Natural killer cell (primary cell): ENCODE measurements around the gene LNX1. TPM values are rescaled to one million over a fixed set of nuclear protein-coding genes. Genes with fewer than 3 reads are reported as not detected.

Source experiments
- ATAC-seq, 3 donors: fragments of 150-1000 bp in 2 of 3; fragments of 200-7000 bp in 1 of 3; cut with Tn5 transposase; 1 replicate in 1 of 3; 2 replicates in 2 of 3; pipeline ENCODE4 v1.10.0; 2021; ENCODE audit warnings: mild to moderate bottlenecking in 2 of 3, moderate library complexity in 2 of 3
- DNase-seq, 2 donors: peaks; one replicate each; pipeline versions ENCODE4 v3.0.0 to v3.0.0-alpha.2; 2013 to 2021; ENCODE audit warnings: mixed read lengths in 1 of 2
- H3K27ac ChIP-seq: one replicate; pipeline ENCODE4 v1.5.1; 2013; ENCODE audit warnings: mild to moderate bottlenecking, low read length
- H3K27me3 ChIP-seq: one replicate; pipeline ENCODE4 v1.6.1; 2013; ENCODE audit warnings: low read length; ENCODE audit not compliant: control insufficient read depth, insufficient read depth
- H3K36me3 ChIP-seq: one replicate; pipeline ENCODE4 v1.6.1; 2013; ENCODE audit warnings: low read length; ENCODE audit not compliant: control insufficient read depth, insufficient read depth
- H3K4me1 ChIP-seq: one replicate; pipeline ENCODE4 v1.6.1; 2013; ENCODE audit warnings: low read length; ENCODE audit not compliant: control insufficient read depth, insufficient read depth
- H3K4me3 ChIP-seq: one replicate; pipeline ENCODE4 v1.5.1; 2013; ENCODE audit warnings: low read length
- H3K9me3 ChIP-seq: one replicate; pipeline ENCODE4 v1.6.1; 2013; ENCODE audit warnings: low read length; ENCODE audit not compliant: control insufficient read depth, insufficient read depth
- H3K27ac Mint-ChIP-seq, 2 donors: one replicate each; pipeline ENCODE4 v1.8.0; 2022; ENCODE audit warnings: mild to moderate bottlenecking in 2 of 2, mixed read lengths in 2 of 2, moderate library complexity in 1 of 2
- H3K27me3 Mint-ChIP-seq, 2 donors: one replicate each; pipeline ENCODE4 v1.8.0; 2022; ENCODE audit warnings: low read depth in 2 of 2, mixed read lengths in 2 of 2
- H3K36me3 Mint-ChIP-seq: one replicate; pipeline ENCODE4 v1.8.0; 2022; ENCODE audit warnings: mixed read lengths
- H3K4me1 Mint-ChIP-seq, 2 donors: one replicate each; pipeline ENCODE4 v1.8.0; 2022; ENCODE audit warnings: mixed read lengths in 2 of 2
- H3K4me3 Mint-ChIP-seq: one replicate; pipeline ENCODE4 v1.8.0; 2022; ENCODE audit warnings: mild to moderate bottlenecking, moderate library complexity, mixed read lengths
- H3K9me3 Mint-ChIP-seq, 2 donors: one replicate each; pipeline ENCODE4 v1.8.0; 2022; ENCODE audit warnings: mixed read lengths in 2 of 2
- CTCF ChIP-seq: fragments of 200-600 bp; IDR thresholded peaks from one replicate; pipeline ENCODE4 v1.8.0; 2022; ENCODE audit warnings: antibody characterized with exemption
- WGBS: methylation state at CpG from one replicate; pipeline ENCODE4 v1.1.7; 2013; ENCODE audit warnings: missing lambda C conversion rate; ENCODE audit not compliant: insufficient coverage; 5-methylcytosine and 5-hydroxymethylcytosine counted together
- intact Hi-C: fragments of 100-400 bp; cut with micrococcal nuclease; formaldehyde crosslinking; loops from one replicate; pipeline ENCODE4 v1.14.2; 2022
- total RNA-seq, 4 donors: library from RNA; stranded (reverse); fragments of 120-200 nt in 1 of 4; gene quantifications; one replicate each; pipeline versions ENCODE4 v1.2.3 to v1.2.4, GENCODE V29; 2013 to 2022

The LNX1 gene
- total RNA-seq, 3 donors from 2014 or later (not counting 1 experiment from before 2014, with no cell fraction given) = not detected

DNA sequence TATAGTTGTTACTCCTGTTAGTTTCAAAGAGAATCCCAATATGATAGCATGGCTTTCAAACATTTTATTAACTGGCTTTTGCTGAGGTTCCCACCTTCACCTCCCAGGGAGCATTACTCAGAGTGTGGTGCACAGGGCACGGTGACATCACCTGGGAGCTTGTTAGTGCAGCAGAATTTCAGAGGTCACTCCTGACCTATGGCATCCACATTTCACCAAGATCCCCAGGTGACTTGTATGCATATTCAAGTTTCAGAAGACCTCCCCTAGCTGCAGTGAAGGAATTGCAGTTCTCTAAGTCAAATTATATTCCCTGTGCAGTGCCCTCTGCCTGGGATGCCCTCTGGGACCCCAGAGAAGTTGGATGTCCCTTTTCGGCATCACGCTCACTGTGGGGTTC, 29.7 kb upstream of the LNX1 start:
- WGBS = 98% methylated on average over 3 of the region's 3 CpGs
- intact Hi-C loops = no loop called here
- H3K27ac Mint-ChIP-seq = no peak overlapping the region
- Histone ChIP-seq H3K4me3 (no peak overlapping the region), H3K9me3 (no peaks in the 10 kb centered on the region), H3K4me1 (no peaks in the 10 kb centered on the region), H3K27ac (no peak overlapping the region), H3K27me3 (no peaks in the 10 kb centered on the region), H3K36me3 (no peaks in the 10 kb centered on the region)
- H3K27me3 Mint-ChIP-seq = no peaks in the 10 kb centered on the region
- ATAC-seq (no peak), DNase-seq (no peak)
- no peak overlapping the region for H3K4me3 Mint-ChIP-seq
- peaks cover 0 to 5% of the 10 kb centered on the region in 2 donors for H3K9me3 Mint-ChIP-seq
- H3K36me3 Mint-ChIP-seq = no peaks in the 10 kb centered on the region
- no peaks in the 10 kb centered on the region for H3K4me1 Mint-ChIP-seq
- TF ChIP-seq CTCF = no peak

GRCh38 chr4:53619431-53619830, 28.1 kb upstream of the LNX1 start:
- Mint-ChIP-seq H3K4me1 (no peaks in the 10 kb centered on the region), H3K36me3 (no peaks in the 10 kb centered on the region), H3K9me3 (peaks cover 0 to 5% of the 10 kb centered on the region in 2 donors), H3K4me3 (no peak overlapping the region), H3K27me3 (no peaks in the 10 kb centered on the region), H3K27ac (no peak overlapping the region)
- TF ChIP-seq CTCF = no peak
- H3K4me3 ChIP-seq = no peak overlapping the region
- WGBS = 81% methylated on average over 3 of the region's 3 CpGs
- no peaks in the 10 kb centered on the region for H3K4me1 ChIP-seq
- no peaks in the 10 kb centered on the region for H3K36me3 ChIP-seq
- intact Hi-C loops = no loop called here
- no peak for DNase-seq
- no peaks in the 10 kb centered on the region for H3K27me3 ChIP-seq
- H3K27ac ChIP-seq = no peak overlapping the region
- H3K9me3 ChIP-seq = no peaks in the 10 kb centered on the region
- ATAC-seq = no peak

DNA sequence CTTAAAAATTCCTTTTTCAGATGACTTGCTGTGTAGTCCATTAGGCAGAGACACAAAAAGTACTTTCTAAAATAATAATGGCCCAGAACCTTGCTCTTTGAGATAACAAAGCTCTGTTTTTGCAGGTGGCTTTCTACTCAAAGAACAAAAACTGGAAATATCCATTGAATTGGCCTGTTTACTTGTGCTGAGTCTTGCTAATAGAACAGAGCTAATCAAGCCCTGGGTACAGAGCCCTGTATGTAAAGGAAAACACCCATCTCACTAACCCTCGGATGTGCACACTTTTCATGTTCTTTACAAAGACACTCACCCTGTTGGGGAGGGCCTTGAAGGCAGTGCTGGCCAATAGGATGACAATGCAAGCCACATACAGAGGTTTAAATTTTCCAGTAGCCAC, 27.0 kb upstream of the LNX1 start:
- Histone ChIP-seq H3K4me1 (no peaks in the 10 kb centered on the region), H3K9me3 (no peaks in the 10 kb centered on the region), H3K27me3 (no peaks in the 10 kb centered on the region), H3K27ac (no peak overlapping the region), H3K36me3 (no peaks in the 10 kb centered on the region), H3K4me3 (no peak overlapping the region)
- Mint-ChIP-seq H3K27ac (no peak overlapping the region), H3K27me3 (no peaks in the 10 kb centered on the region), H3K9me3 (peaks cover 0 to 2% of the 10 kb centered on the region in 2 donors), H3K4me1 (no peaks in the 10 kb centered on the region), H3K36me3 (no peaks in the 10 kb centered on the region), H3K4me3 (no peak overlapping the region)
- ATAC-seq (no peak), DNase-seq (no peak)
- intact Hi-C loops = no loop called here
- no peak for TF ChIP-seq CTCF
- WGBS = 93% methylated on average over 1 of the region's 1 CpG

- Histone ChIP-seq H3K4me3 (no peak overlapping the region), H3K9me3 (no peaks in the 10 kb centered on the region), H3K4me1 (no peaks in the 10 kb centered on the region), H3K27ac (no peak overlapping the region), H3K36me3 (no peaks in the 10 kb centered on the region), H3K27me3 (no peaks in the 10 kb centered on the region)
- intact Hi-C loops = no loop called here
- Mint-ChIP-seq H3K27ac (no peak overlapping the region), H3K4me3 (no peak overlapping the region), H3K9me3 (peaks cover 0 to 2% of the 10 kb centered on the region in 2 donors), H3K27me3 (no peaks in the 10 kb centered on the region), H3K4me1 (no peaks in the 10 kb centered on the region), H3K36me3 (no peaks in the 10 kb centered on the region)
- DNase-seq (no peak), ATAC-seq (no peak)
- TF ChIP-seq CTCF = no peak
These were observed 25.9 kb upstream of the LNX1 start for GRCh38 chr4:53617101-53617680.
